Duodenal mucosa (tissue), 2 donors: Measurements from ENCODE around the gene LARP4B.

Source experiments
- H3K27ac ChIP-seq: one replicate; pipeline ENCODE4 v1.7.0; 2013; ENCODE audit warnings: low read depth, low read length
- H3K27me3 ChIP-seq, 2 donors: one replicate each; pipeline ENCODE4 v1.7.0; 2013; ENCODE audit warnings: low read length in 2 of 2, control low read depth in 1 of 2; ENCODE audit not compliant: insufficient read depth in 2 of 2, control insufficient read depth in 1 of 2
- H3K36me3 ChIP-seq, 2 donors: one replicate each; pipeline ENCODE4 v1.7.0; 2013; ENCODE audit warnings: low read length in 2 of 2, control low read depth in 1 of 2; ENCODE audit not compliant: insufficient read depth in 2 of 2, control insufficient read depth in 1 of 2
- H3K4me1 ChIP-seq, 2 donors: one replicate each; pipeline ENCODE4 v1.7.0; 2013; ENCODE audit warnings: low read length in 2 of 2, control low read depth in 1 of 2; ENCODE audit not compliant: insufficient read depth in 2 of 2, control insufficient read depth in 1 of 2
- H3K4me3 ChIP-seq, 2 donors: one replicate each; pipeline ENCODE4 v1.7.0; 2013; ENCODE audit warnings: low read length in 2 of 2, low read depth in 1 of 2
- H3K9ac ChIP-seq, 2 donors: one replicate each; pipeline ENCODE4 v1.7.0; 2013; ENCODE audit warnings: low read length in 2 of 2, low read depth in 1 of 2
- H3K9me3 ChIP-seq, 2 donors: one replicate each; pipeline ENCODE4 v1.7.0; 2013; ENCODE audit warnings: low read length in 2 of 2, control low read depth in 1 of 2; ENCODE audit not compliant: control insufficient read depth in 1 of 2

The LARP4B gene

GRCh38 chr10:931326-932318 lies at the start of gene LARP4B:
LARP4B (minus strand) TSS chr10:931705; CDS start chr10:885721, 45,984 bp downstream.
- no peaks in the 10 kb centered on the region for H3K9me3 ChIP-seq
- H3K36me3 ChIP-seq, result peaks cover 0 to under 1% of the 10 kb centered on the region in 2 donors
- H3K27me3 ChIP-seq, result no peaks in the 10 kb centered on the region
- peak within 1 kb of the TSS; percentile 89 for H3K27ac ChIP-seq
- H3K9ac ChIP-seq, result peak within 1 kb of the TSS; percentile 90 to 93
- peaks cover 19 to 34% of the 10 kb centered on the region in 2 donors for H3K4me1 ChIP-seq
- peak within 1 kb of the TSS; percentile 90 to 95 for H3K4me3 ChIP-seq

GRCh38 chr10:980468-981093 lies 49.1 kb upstream of the LARP4B start:
- Histone ChIP-seq H3K36me3 (peaks cover 0 to 5% of the 10 kb centered on the region in 2 donors), H3K27me3 (no peaks in the 10 kb centered on the region), H3K4me1 (peaks cover 0 to 10% of the 10 kb centered on the region in 2 donors), H3K4me3 (no peak overlapping the region), H3K9me3 (peaks cover 22 to 23% of the 10 kb centered on the region in 2 donors), H3K9ac (no peak overlapping the region), H3K27ac (no peak overlapping the region)

- Histone ChIP-seq H3K9me3 (peaks cover 22 to 23% of the 10 kb centered on the region in 2 donors), H3K27ac (no peak overlapping the region), H3K4me3 (no peak overlapping the region)
Measured at GRCh38 chr10:978826-979421, 47.4 kb upstream of the LARP4B start.

GRCh38 chr10:976316-976715 lies 44.8 kb upstream of the LARP4B start:
- peaks cover 0 to 2% of the 10 kb centered on the region in 2 donors for H3K4me1 ChIP-seq
- H3K27ac ChIP-seq, result no peak overlapping the region
- no peak overlapping the region for H3K4me3 ChIP-seq
- H3K36me3 ChIP-seq, result peaks cover 0 to 5% of the 10 kb centered on the region in 2 donors
- no peak overlapping the region for H3K9ac ChIP-seq
- H3K27me3 ChIP-seq, result no peaks in the 10 kb centered on the region
- H3K9me3 ChIP-seq, result peaks cover 22 to 23% of the 10 kb centered on the region in 2 donors

More at GRCh38 chr10:978826-979421, 47.4 kb upstream of the LARP4B start:
- no peak overlapping the region for H3K9ac ChIP-seq
- H3K36me3 ChIP-seq, result peaks cover 0 to 5% of the 10 kb centered on the region in 2 donors
- no peaks in the 10 kb centered on the region for H3K27me3 ChIP-seq
- peaks cover 0 to under 1% of the 10 kb centered on the region in 2 donors for H3K4me1 ChIP-seq

- H3K27me3 ChIP-seq, result no peaks in the 10 kb centered on the region
- no peak overlapping the region for H3K9ac ChIP-seq
- no peak overlapping the region for H3K27ac ChIP-seq
- peaks cover 5 to 12% of the 10 kb centered on the region in 2 donors for H3K4me1 ChIP-seq
- no peak overlapping the region for H3K4me3 ChIP-seq
- peaks cover 10 to 14% of the 10 kb centered on the region in 2 donors for H3K9me3 ChIP-seq
- H3K36me3 ChIP-seq, result no peaks in the 10 kb centered on the region
Measured at GRCh38 chr10:974785-975074, 43.2 kb upstream of the LARP4B start.

GRCh38 chr10:974038-974784 lies 42.7 kb upstream of the LARP4B start:
- Histone ChIP-seq H3K4me3 (no peak overlapping the region), H3K4me1 (peaks cover 5 to 12% of the 10 kb centered on the region in 2 donors), H3K27me3 (no peaks in the 10 kb centered on the region), H3K9ac (no peak overlapping the region), H3K9me3 (peaks cover 7 to 12% of the 10 kb centered on the region in 2 donors), H3K36me3 (no peaks in the 10 kb centered on the region), H3K27ac (no peak overlapping the region)

- Histone ChIP-seq H3K27me3 (no peaks in the 10 kb centered on the region), H3K4me3 (no peak overlapping the region), H3K27ac (no peak overlapping the region), H3K9ac (no peak overlapping the region), H3K9me3 (no peaks in the 10 kb centered on the region), H3K36me3 (no peaks in the 10 kb centered on the region), H3K4me1 (peaks cover 12% of the 10 kb centered on the region in 2 donors)
Measured at GRCh38 chr10:972763-973162, 41.3 kb upstream of the LARP4B start.

GRCh38 chr10:971613-972012 lies 40.1 kb upstream of the LARP4B start:
- H3K36me3 ChIP-seq, result no peaks in the 10 kb centered on the region
- no peak overlapping the region for H3K27ac ChIP-seq
- H3K9ac ChIP-seq, result no peak overlapping the region
- no peaks in the 10 kb centered on the region for H3K27me3 ChIP-seq
- H3K4me1 ChIP-seq, result peaks cover 12% of the 10 kb centered on the region in 2 donors
- H3K4me3 ChIP-seq, result no peak overlapping the region
- H3K9me3 ChIP-seq, result no peaks in the 10 kb centered on the region

- Histone ChIP-seq H3K27me3 (no peaks in the 10 kb centered on the region), H3K9ac (no peak overlapping the region), H3K27ac (no peak overlapping the region), H3K36me3 (no peaks in the 10 kb centered on the region), H3K4me3 (no peak overlapping the region), H3K9me3 (no peaks in the 10 kb centered on the region), H3K4me1 (peaks cover 12% of the 10 kb centered on the region in 2 donors)
Measured at GRCh38 chr10:971150-971542, 39.6 kb upstream of the LARP4B start.
